GM19463 (cell line): ENCODE data around the gene CHD8.
"Not testable (repeated sequence)": the region's sequence is repeated elsewhere in the genome, so short reads cannot be mapped to it uniquely, and the experiment has no call there.

ENCODE experiments used
- ATAC-seq: cut with Tn5 transposase; IDR thresholded peaks from one replicate; pipeline ENCODE4 v1.9.1; 2021; ENCODE audit warnings: mild to moderate bottlenecking, moderate library complexity; ENCODE audit not compliant: unreplicated experiment

CHD8 gene

GRCh38 chr14:21455912-21456667 is at the start of gene CHD8:
Gene CHD8 (minus strand): TSS chr14:21456123. CDS start chr14:21431643, 24,480 bp downstream.
- ATAC-seq = peak; percentile 98

- peak; percentile 93 for ATAC-seq
These were observed 49.2 kb upstream of the CHD8 start for GRCh38 chr14:21505012-21505553.

GRCh38 chr14:21503376-21503775 is 47.5 kb upstream of the CHD8 start:
- ATAC-seq = no peak

GRCh38 chr14:21501568-21501967 is 45.6 kb upstream of the CHD8 start:
- no peak for ATAC-seq

- ATAC-seq = peak; percentile 53
These were observed 42.9 kb upstream of the CHD8 start for GRCh38 chr14:21498540-21499526.

GRCh38 chr14:21496453-21496852 is 40.5 kb upstream of the CHD8 start:
- ATAC-seq = no peak

GRCh38 chr14:21494902-21495762 is 39.2 kb upstream of the CHD8 start:
- no peak for ATAC-seq

- ATAC-seq = no peak
These were observed 30.7 kb upstream of the CHD8 start for GRCh38 chr14:21486640-21487087.

- ATAC-seq = peak; percentile 99
These were observed 21.2 kb upstream of the CHD8 start, which contains the start of the genes RAB2B and TOX4 for GRCh38 chr14:21476925-21477681. Gene RAB2B (minus strand): TSS chr14:21476959. CDS start chr14:21476872, 87 bp downstream. Gene TOX4 (plus strand): TSS chr14:21477195. CDS start chr14:21477279, 84 bp downstream.

GRCh38 chr14:21476523-21476924 is 20.6 kb upstream of the CHD8 start:
- ATAC-seq = peak; percentile 25

GRCh38 chr14:21475767-21476522 is 20.0 kb upstream of the CHD8 start:
- no peak for ATAC-seq

GRCh38 chr14:21467616-21468015 is 11.7 kb upstream of the CHD8 start:
- ATAC-seq = no peak

GRCh38 chr14:21455592-21455911 is 371 bp downstream of the CHD8 start:
- peak; percentile 11 for ATAC-seq

GRCh38 chr14:21454843-21455544 is 929 bp downstream of the CHD8 start:
- no peak for ATAC-seq

- no peak for ATAC-seq
These were observed 6.1 kb downstream of the CHD8 start for GRCh38 chr14:21449899-21450216.

GRCh38 chr14:21442657-21443056 is 13.3 kb downstream of the CHD8 start:
- not testable (repeated sequence) for ATAC-seq

GRCh38 chr14:21440859-21441258 is 15.1 kb downstream of the CHD8 start:
- ATAC-seq = no peak
